Measurements from ENCODE around the gene GSG1L2.

GSG1L2 gene

DNA sequence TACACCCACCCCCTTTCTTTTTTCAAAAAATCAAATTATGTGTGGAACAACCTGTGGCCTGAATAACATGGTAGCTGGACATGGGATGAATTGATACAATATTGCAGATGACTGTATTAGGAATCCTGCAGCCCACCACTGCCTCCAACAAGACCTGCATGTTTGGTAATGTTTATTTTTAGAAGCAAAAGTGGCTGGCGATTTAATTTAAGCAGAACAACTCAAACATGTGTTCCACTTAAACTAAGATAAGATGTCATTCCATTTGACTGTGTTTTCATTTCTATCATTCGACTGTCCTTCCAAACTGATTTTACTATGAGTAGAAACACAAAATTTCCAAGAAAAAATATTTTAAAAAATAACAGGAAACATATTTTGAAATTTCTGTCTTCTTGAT is 20.4 kb downstream of the GSG1L2 start:
- DNase-seq (ENCODE audit: low read depth), result no peak
- H3K4me3 ChIP-seq (ENCODE audit: control insufficient read depth, low read depth, low read length), result no peak overlapping the region
- no peak for TF ChIP-seq CTCF (IDR thresholded peaks at IDR 0.05; ENCODE audit: control insufficient read depth, insufficient read depth, low read depth, low read length, missing control alignments)

DNA sequence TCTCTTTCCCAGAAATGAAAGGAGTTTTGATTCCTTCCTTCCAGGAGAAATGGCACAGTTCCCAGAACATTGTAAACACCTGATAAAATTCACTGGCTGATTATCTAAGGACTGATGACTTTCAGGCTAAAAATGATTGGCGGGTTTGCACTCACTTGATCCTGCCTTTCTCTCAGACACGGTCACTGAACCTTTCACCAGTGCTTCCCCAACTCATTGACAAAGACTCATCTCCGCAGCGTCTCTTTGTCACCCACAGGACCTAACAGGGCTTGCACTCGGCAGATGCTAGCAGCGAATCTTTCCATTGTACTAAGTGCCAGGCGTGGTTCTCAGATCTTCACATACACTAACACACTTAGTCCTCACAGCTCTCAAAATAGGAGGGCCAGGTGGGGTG is 23.2 kb downstream of the GSG1L2 start:
- DNase-seq (ENCODE audit: low read depth), result no peak
- TF ChIP-seq CTCF (IDR thresholded peaks at IDR 0.05; ENCODE audit: control insufficient read depth, insufficient read depth, low read depth, low read length, missing control alignments), result no peak
- no peak overlapping the region for H3K4me3 ChIP-seq (ENCODE audit: control insufficient read depth, low read depth, low read length)

DNA sequence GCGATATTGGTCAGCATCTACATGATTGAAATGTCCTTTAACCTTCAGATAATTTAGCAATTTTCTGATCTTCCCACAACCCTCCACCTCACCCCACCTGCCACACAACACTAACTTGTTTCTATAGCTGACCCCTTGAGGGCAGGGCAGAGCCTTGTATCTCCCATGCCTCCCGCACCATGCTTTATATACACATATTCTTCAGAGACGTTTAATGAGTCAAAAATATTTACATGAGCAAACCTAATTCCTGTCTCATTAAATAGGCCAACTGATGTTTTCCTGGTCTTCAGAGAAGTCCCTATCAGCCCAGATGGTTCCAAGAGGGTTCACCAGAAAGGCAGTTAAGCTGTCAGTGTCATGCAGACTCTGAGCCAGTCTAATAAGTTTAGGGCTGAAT is 23.9 kb downstream of the GSG1L2 start:
- TF ChIP-seq CTCF (IDR thresholded peaks at IDR 0.05; ENCODE audit: control insufficient read depth, insufficient read depth, low read depth, low read length, missing control alignments), result no peak
- no peak for DNase-seq (ENCODE audit: low read depth)
- no peak overlapping the region for H3K4me3 ChIP-seq (ENCODE audit: control insufficient read depth, low read depth, low read length)

GRCh38 chr17:9792181-9792840 is 29.6 kb downstream of the GSG1L2 start:
- no peak for TF ChIP-seq CTCF (IDR thresholded peaks at IDR 0.05; ENCODE audit: control insufficient read depth, insufficient read depth, low read depth, low read length, missing control alignments)
- no peak overlapping the region for H3K4me3 ChIP-seq (ENCODE audit: control insufficient read depth, low read depth, low read length)
- no peak for DNase-seq (ENCODE audit: low read depth)

- no peak within 1 kb of the TSS for H3K4me3 ChIP-seq (ENCODE audit: control insufficient read depth, low read depth, low read length)
- DNase-seq (ENCODE audit: low read depth), result no peak
- TF ChIP-seq CTCF (IDR thresholded peaks at IDR 0.05; ENCODE audit: control insufficient read depth, insufficient read depth, low read depth, low read length, missing control alignments), result no peak
Observed at GRCh38 chr17:9790889-9791876, 30.7 kb downstream of the GSG1L2 start, which contains the start of gene DHRS7C. DHRS7C (minus strand) TSS chr17:9791592; CDS start chr17:9791284, 308 bp downstream.

DNA sequence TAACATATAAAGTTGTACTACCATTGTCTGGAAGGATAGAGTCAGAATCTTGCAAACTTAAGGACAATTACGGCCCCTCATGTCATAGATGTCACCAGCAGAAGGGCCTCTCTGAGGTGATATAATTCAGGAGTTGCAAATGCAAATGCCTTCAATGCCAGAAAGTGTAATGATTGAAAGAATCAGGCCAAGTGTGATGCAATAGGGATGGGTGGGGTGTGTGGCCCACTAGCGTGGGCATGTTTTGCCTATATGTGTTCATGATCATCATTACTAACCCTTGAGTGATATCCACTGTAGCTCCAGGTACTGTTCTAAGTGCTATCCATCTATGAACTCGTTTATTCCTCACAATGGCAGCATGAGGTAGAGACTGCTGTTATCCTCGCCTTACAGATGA is 31.6 kb downstream of the GSG1L2 start:
- TF ChIP-seq CTCF (IDR thresholded peaks at IDR 0.05; ENCODE audit: control insufficient read depth, insufficient read depth, low read depth, low read length, missing control alignments), result no peak
- DNase-seq (ENCODE audit: low read depth), result no peak
- no peak overlapping the region for H3K4me3 ChIP-seq (ENCODE audit: control insufficient read depth, low read depth, low read length)
